GM19023 (cell line): Measurements from ENCODE around the gene NCKAP5L.

Experiments
- ATAC-seq: cut with Tn5 transposase; IDR thresholded peaks from one replicate; pipeline ENCODE4 v1.9.1; 2021; ENCODE audit warnings: mild to moderate bottlenecking, moderate library complexity; ENCODE audit not compliant: unreplicated experiment

The NCKAP5L gene

GRCh38 chr12:49803693-49804450, 24.3 kb downstream of the NCKAP5L start:
- no peak for ATAC-seq

DNA sequence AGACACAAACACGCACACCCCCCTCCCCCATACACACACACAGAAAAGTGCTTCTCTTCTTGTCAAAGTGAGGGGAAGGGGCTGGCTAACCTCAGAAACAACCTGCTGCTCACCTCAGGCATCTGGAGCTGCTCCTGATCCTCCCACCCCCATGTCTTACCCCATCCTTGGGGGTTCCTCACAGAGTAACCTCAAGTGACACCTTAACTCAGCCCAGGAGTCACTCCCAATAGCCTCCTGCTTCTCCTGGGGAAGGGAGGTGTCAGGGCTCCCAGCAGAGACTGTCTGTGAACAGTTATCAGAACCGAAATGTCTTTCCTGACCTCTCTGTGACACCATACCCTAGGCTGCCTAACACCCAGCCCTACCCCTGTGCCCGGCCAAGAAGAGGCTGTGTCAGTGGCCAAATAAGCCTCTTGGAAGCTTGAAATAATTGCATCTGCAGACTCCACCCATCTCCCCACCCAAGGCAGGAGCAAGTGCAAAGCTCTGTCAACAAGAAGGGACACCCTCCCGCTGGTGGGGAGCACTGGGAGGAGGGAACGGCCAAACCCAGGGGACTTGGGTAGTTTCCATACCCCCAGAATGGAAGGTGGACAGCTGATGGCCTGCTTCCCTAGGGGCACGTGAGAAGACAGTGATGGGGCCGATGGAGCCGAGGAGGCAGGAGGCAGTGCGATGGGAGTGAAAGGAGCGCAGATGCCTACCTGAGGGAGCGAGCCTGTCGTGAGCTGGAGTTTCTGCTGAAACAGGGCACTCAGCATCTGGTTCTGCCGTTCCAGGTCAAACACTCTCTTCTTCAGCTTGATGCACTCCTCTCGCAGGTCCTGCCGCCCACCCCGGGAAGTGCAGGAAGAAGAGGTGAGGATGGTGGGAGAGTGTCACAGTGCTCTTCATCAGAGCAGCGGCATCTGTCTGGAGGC, 26.8 kb downstream of the NCKAP5L start:
- no peak for ATAC-seq

- no peak for ATAC-seq
Observed at GRCh38 chr12:49800421-49801140, 27.6 kb downstream of the NCKAP5L start.

GRCh38 chr12:49798934-49799333, 29.3 kb downstream of the NCKAP5L start:
- ATAC-seq = no peak

- no peak for ATAC-seq
Observed at GRCh38 chr12:49798248-49798647, 30.0 kb downstream of the NCKAP5L start.

GRCh38 chr12:49797449-49797776, 30.8 kb downstream of the NCKAP5L start:
- no peak for ATAC-seq

DNA sequence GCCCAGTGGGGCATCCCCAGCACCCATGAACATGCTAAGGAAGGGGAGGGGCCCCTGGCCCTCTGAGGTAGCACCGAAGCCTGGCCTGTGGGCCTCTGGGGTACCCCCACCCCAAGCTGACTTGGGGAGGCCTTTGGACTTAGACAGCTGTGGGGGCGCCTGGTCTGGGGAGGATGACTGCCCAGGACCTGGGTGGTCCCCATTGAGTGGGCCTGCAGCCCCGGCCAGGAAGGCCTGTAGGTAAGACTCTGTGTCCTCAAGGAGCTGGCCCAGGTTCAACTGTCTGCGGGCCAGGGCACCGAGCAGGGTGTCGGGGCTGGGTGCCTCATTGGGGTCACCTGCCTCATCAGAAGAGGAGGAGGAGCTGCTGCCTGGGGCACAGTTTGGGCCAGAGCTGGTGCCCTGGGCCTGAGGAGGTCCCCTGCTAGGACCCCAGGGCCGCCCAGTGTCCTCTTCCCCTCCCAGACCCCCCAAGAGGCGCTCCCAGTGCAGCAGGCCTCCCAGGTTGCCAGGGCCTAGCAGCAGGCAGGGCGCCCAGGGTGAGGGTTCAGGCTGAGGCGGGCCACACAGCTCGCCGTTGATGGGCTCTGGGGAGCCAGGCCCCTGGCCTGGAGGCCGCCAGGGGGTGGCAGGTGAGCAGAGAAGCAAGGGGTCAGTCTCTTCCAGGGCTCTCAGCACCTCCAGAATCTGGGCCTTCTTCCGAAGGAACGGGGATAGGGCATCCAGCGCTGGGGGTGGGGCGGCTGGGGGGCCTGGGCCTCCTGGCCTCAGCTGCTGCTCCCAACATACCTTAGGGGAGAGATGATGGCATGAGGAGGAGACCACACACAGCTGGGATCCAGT, 31.4 kb downstream of the NCKAP5L start:
- ATAC-seq = no peak

GRCh38 chr12:49796155-49796554, 32.1 kb downstream of the NCKAP5L start:
- no peak for ATAC-seq

- no peak for ATAC-seq
Observed at GRCh38 chr12:49795654-49796105, 32.5 kb downstream of the NCKAP5L start.

- no peak for ATAC-seq
Observed at GRCh38 chr12:49794811-49795653, 33.2 kb downstream of the NCKAP5L start.

- no peak for ATAC-seq
Observed at GRCh38 chr12:49794021-49794420, 34.2 kb downstream of the NCKAP5L start.

- no peak for ATAC-seq
Observed at GRCh38 chr12:49793620-49794019, 34.6 kb downstream of the NCKAP5L start.

GRCh38 chr12:49792976-49793580, 35.1 kb downstream of the NCKAP5L start:
- ATAC-seq = no peak

DNA sequence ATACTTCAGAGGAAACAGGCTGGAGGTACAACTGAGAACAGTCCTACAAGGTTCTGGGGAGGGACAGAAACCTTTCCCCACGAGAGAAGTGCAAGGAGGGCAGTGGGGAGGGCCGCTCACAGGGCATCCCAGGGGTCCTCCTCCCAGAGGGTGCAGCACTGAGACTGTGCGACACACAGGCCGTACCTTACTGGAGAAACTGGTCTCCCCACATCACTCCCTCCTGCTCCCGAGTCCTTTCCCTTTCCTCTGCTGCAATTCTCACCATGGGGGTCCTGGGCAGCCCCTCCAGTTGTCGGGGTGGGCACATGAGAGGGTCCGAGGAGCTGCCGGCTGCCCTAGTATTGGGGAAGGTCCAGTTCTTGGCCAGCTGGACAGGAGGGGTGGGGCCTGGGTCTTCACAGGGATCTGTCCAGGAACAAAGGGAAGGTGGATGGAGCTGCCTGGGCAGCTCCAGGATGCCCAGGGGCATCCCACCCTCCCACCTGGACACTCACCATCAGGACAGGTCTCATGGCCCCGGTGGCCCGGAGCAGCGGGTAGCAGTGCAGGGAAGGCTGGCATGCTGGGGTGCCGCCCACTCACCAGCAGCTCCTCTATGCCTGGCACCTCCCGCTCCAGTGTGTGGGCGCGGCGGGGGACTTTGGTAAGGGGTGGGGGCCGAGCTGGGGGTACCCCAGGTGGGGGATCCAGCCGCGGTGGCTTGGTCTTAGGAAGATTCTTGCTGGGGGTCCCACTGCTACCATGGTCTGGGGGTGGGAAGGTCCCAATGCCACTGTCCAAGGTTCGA, 35.8 kb downstream of the NCKAP5L start:
- ATAC-seq = no peak

GRCh38 chr12:49791700-49792099, 36.5 kb downstream of the NCKAP5L start:
- ATAC-seq = no peak

- ATAC-seq = no peak
Observed at GRCh38 chr12:49790741-49791555, 37.3 kb downstream of the NCKAP5L start.

- ATAC-seq = no peak
Observed at GRCh38 chr12:49789992-49790391, 38.2 kb downstream of the NCKAP5L start.

GRCh38 chr12:49787672-49788071, 40.5 kb downstream of the NCKAP5L start:
- no peak for ATAC-seq
